Tibial artery (tissue), 4 donors: Measurements from ENCODE around the gene BCAS1.

Source experiments
- DNase-seq, 2 donors: peaks; one replicate each; pipeline ENCODE4 v3.0.0-alpha.2; 2019
- H3K27ac ChIP-seq, 2 donors: fragments of 200-600 bp; sonication (generic) in 1 of 2; 1 replicate in 1 of 2; 2 replicates in 1 of 2; pipeline ENCODE4 v1.5.1; 2018 to 2019; ENCODE audit warnings: mild to moderate bottlenecking in 1 of 2
- H3K27me3 ChIP-seq, 2 donors: fragments of 200-600 bp; sonication (generic) in 1 of 2; one replicate each; pipeline versions ENCODE4 v1.5.1 to v1.6.0; 2016 to 2019
- H3K36me3 ChIP-seq, 3 donors: fragments of 200-600 bp; sonication (generic) in 2 of 3; one replicate each; pipeline ENCODE4 v1.5.1; 2016 to 2019; ENCODE audit warnings: mild to moderate bottlenecking in 2 of 3
- H3K4me1 ChIP-seq, 4 donors: fragments of 200-600 bp; sonication (generic) in 2 of 4; 1 replicate in 3 of 4; 2 replicates in 1 of 4; pipeline ENCODE4 v1.5.1; 2016 to 2019
- H3K4me3 ChIP-seq, 2 donors: fragments of 200-600 bp; sonication (generic) in 1 of 2; 1 replicate in 1 of 2; 2 replicates in 1 of 2; pipeline ENCODE4 v1.5.1; 2018 to 2019; ENCODE audit warnings: mild to moderate bottlenecking in 2 of 2
- H3K9me3 ChIP-seq, 3 donors: fragments of 200-600 bp; sonication (generic) in 1 of 3; one replicate each; pipeline ENCODE4 v1.5.1; 2016 to 2019
- CTCF ChIP-seq, 2 experiments: fragments of 200-600 bp in 1 of 2; fragments of 450-650 bp in 1 of 2; IDR thresholded peaks; one replicate each; pipeline ENCODE4 v1.5.1; 2017 to 2019; ENCODE audit warnings: antibody characterized with exemption in 2 of 2, mild to moderate bottlenecking in 1 of 2, moderate library complexity in 1 of 2
- intact Hi-C: fragments of 100-400 bp; cut with DNase I; formaldehyde crosslinking; loops from one replicate; pipeline ENCODE4 v1.15.0; 2023; ENCODE audit warnings: low total_unique reads

Gene BCAS1

GRCh38 chr20:53940360-53940702 is 130.1 kb downstream of the BCAS1 start:
- H3K4me1 ChIP-seq: peaks cover 0 to 22% (median 15%) of the 10 kb centered on the region in 4 donors
- no peaks in the 10 kb centered on the region for H3K36me3 ChIP-seq
- H3K27ac ChIP-seq: peak overlapping the region in 1 of 2 donors; percentile 36
- H3K4me3 ChIP-seq: no peak overlapping the region
- H3K9me3 ChIP-seq: no peaks in the 10 kb centered on the region
- no peak for DNase-seq
- no peak for TF ChIP-seq CTCF (IDR thresholded peaks at IDR 0.05)
- intact Hi-C loops: no loop called here
- no peaks in the 10 kb centered on the region for H3K27me3 ChIP-seq

- intact Hi-C loops: no loop called here
- H3K27ac ChIP-seq: peak overlapping the region in 1 of 2 donors; percentile 36
- H3K36me3 ChIP-seq: no peaks in the 10 kb centered on the region
- H3K4me3 ChIP-seq: no peak overlapping the region
- peak; percentile 93 for DNase-seq
- peaks cover 0 to 27% (median 16%) of the 10 kb centered on the region in 4 donors for H3K4me1 ChIP-seq
- no peaks in the 10 kb centered on the region for H3K9me3 ChIP-seq
- H3K27me3 ChIP-seq: no peaks in the 10 kb centered on the region
- peak; percentile 62 to 68 for TF ChIP-seq CTCF (IDR thresholded peaks at IDR 0.05)
Measured at GRCh38 chr20:53939572-53940359, 130.6 kb downstream of the BCAS1 start.

GRCh38 chr20:53939190-53939571 is 131.2 kb downstream of the BCAS1 start:
- TF ChIP-seq CTCF (IDR thresholded peaks at IDR 0.05): no peak
- Histone ChIP-seq H3K4me3 (no peak overlapping the region), H3K27ac (peak overlapping the region in 1 of 2 donors; percentile 36), H3K4me1 (peaks cover 0 to 33% (median 18%) of the 10 kb centered on the region in 4 donors), H3K9me3 (no peaks in the 10 kb centered on the region), H3K27me3 (no peaks in the 10 kb centered on the region), H3K36me3 (no peaks in the 10 kb centered on the region)
- intact Hi-C loops: no loop called here
- DNase-seq: no peak

- H3K4me3 ChIP-seq: no peak overlapping the region
- no peaks in the 10 kb centered on the region for H3K9me3 ChIP-seq
- TF ChIP-seq CTCF (IDR thresholded peaks at IDR 0.05): no peak
- no peak for DNase-seq
- intact Hi-C loops: no loop called here
- no peaks in the 10 kb centered on the region for H3K36me3 ChIP-seq
- no peaks in the 10 kb centered on the region for H3K27me3 ChIP-seq
- peaks cover 0 to 31% (median 16%) of the 10 kb centered on the region in 4 donors for H3K4me1 ChIP-seq
- H3K27ac ChIP-seq: no peak overlapping the region
Measured at GRCh38 chr20:53938739-53939138, 131.7 kb downstream of the BCAS1 start.

GRCh38 chr20:53937929-53938367 is 132.4 kb downstream of the BCAS1 start:
- DNase-seq: no peak
- Histone ChIP-seq H3K27ac (no peak overlapping the region), H3K4me3 (no peak overlapping the region), H3K27me3 (no peaks in the 10 kb centered on the region), H3K9me3 (no peaks in the 10 kb centered on the region), H3K4me1 (peaks cover 0 to 31% (median 16%) of the 10 kb centered on the region in 4 donors), H3K36me3 (no peaks in the 10 kb centered on the region)
- no peak for TF ChIP-seq CTCF (IDR thresholded peaks at IDR 0.05)
- intact Hi-C loops: no loop called here
